ENCODE results near the gene TUBB2B.

- TF ChIP-seq, protein P1, sequence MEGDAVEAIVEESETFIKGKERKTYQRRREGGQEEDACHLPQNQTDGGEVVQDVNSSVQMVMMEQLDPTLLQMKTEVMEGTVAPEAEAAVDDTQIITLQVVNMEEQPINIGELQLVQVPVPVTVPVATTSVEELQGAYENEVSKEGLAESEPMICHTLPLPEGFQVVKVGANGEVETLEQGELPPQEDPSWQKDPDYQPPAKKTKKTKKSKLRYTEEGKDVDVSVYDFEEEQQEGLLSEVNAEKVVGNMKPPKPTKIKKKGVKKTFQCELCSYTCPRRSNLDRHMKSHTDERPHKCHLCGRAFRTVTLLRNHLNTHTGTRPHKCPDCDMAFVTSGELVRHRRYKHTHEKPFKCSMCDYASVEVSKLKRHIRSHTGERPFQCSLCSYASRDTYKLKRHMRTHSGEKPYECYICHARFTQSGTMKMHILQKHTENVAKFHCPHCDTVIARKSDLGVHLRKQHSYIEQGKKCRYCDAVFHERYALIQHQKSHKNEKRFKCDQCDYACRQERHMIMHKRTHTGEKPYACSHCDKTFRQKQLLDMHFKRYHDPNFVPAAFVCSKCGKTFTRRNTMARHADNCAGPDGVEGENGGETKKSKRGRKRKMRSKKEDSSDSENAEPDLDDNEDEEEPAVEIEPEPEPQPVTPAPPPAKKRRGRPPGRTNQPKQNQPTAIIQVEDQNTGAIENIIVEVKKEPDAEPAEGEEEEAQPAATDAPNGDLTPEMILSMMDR (conservative IDR thresholded peaks at IDR 0.05; ENCODE audit: low read depth in 2 of 2), result no peak
- no peak for TF ChIP-seq EZH2phosphoT487 (IDR thresholded peaks at IDR 0.05; ENCODE audit: unreplicated experiment)
- TF ChIP-seq POLR2AphosphoS5 (IDR thresholded peaks at IDR 0.05; ENCODE audit: low read depth), result no peak
- TF ChIP-seq JUNB (IDR thresholded peaks at IDR 0.05; ENCODE audit: unreplicated experiment), result no peak
- TF ChIP-seq REST (IDR thresholded peaks at IDR 0.05; ENCODE audit: unreplicated experiment), result no peak
- TF ChIP-seq CREB1 (CRISPR knock-in tag; IDR thresholded peaks at IDR 0.05; ENCODE audit: low read depth), result no peak
- no peak for TF ChIP-seq EZH2 (IDR thresholded peaks at IDR 0.05; ENCODE audit: low read depth, unreplicated experiment)
- no peak for TF ChIP-seq ZNF331 (CRISPR knock-in tag; IDR thresholded peaks at IDR 0.05; ENCODE audit: low read depth)
- TF ChIP-seq ETS1 (IDR thresholded peaks at IDR 0.05), result no peak
Measured at GRCh38 chr6:3212261-3212660, 15.2 kb downstream of the TUBB2B start.
